Loucy (cell line): ENCODE data around the gene SIDT2.

Experiments
- H2AFZ ChIP-seq: fragments of 200-600 bp; sonication (generic); 2 replicates; pipeline ENCODE4 v1.6.0; 2016; ENCODE audit warnings: antibody characterized with exemption, mild to moderate bottlenecking, low read length, moderate library complexity
- H3F3A ChIP-seq: fragments of 200-600 bp; 2 replicates; pipeline ENCODE4 v1.6.0; 2016; ENCODE audit warnings: antibody characterized with exemption, low read depth, mild to moderate bottlenecking
- H3K27me3 ChIP-seq: fragments of 200-600 bp; sonication (generic); 2 replicates; pipeline ENCODE4 v1.6.1; 2014; ENCODE audit warnings: low read length, mild to moderate bottlenecking; ENCODE audit not compliant: insufficient read depth, poor library complexity, severe bottlenecking
- H3K36me3 ChIP-seq: fragments of 200-600 bp; sonication (generic); 2 replicates; pipeline ENCODE4 v1.6.1; 2016; ENCODE audit warnings: low read length; ENCODE audit not compliant: insufficient read depth
- H3K4me1 ChIP-seq: fragments of 200-600 bp; sonication (generic); 2 replicates; pipeline ENCODE4 v1.5.1; 2014; ENCODE audit warnings: low read length, mild to moderate bottlenecking; ENCODE audit not compliant: insufficient read depth, poor library complexity, severe bottlenecking
- H3K4me2 ChIP-seq: fragments of 200-600 bp; sonication (generic); 2 replicates; pipeline ENCODE4 v1.6.0; 2014; ENCODE audit warnings: antibody characterized with exemption, low read length, low read depth, mild to moderate bottlenecking; ENCODE audit not compliant: poor library complexity, severe bottlenecking
- H3K4me3 ChIP-seq: fragments of 200-600 bp; sonication (generic); 2 replicates; pipeline ENCODE4 v1.5.1; 2014; ENCODE audit warnings: low read length, mild to moderate bottlenecking, mixed read lengths; ENCODE audit not compliant: poor library complexity, severe bottlenecking
- H3K79me2 ChIP-seq: fragments of 200-600 bp; sonication (generic); 2 replicates; pipeline ENCODE4 v1.6.1; 2014; ENCODE audit warnings: low read length; ENCODE audit not compliant: insufficient read depth
- H3K9ac ChIP-seq: fragments of 200-600 bp; sonication (generic); 2 replicates; pipeline ENCODE4 v1.6.0; 2014; ENCODE audit warnings: mild to moderate bottlenecking, low read depth, low read length, moderate library complexity; ENCODE audit not compliant: poor library complexity, severe bottlenecking
- H3K9me2 ChIP-seq: fragments of 200-600 bp; sonication (generic); replicated peaks from 2 replicates; pipeline ENCODE4 v1.6.1; 2016; ENCODE audit warnings: low read depth, low read length, mixed read lengths
- H3K9me3 ChIP-seq: fragments of 200-600 bp; sonication (generic); 2 replicates; pipeline ENCODE4 v1.6.1; 2014; ENCODE audit warnings: mild to moderate bottlenecking, antibody characterized with exemption, low read length, low read depth; ENCODE audit not compliant: insufficient read depth
- H4K20me1 ChIP-seq: fragments of 200-600 bp; sonication (generic); 2 replicates; pipeline ENCODE4 v1.6.0; 2014; ENCODE audit warnings: antibody characterized with exemption, low read length, mild to moderate bottlenecking; ENCODE audit not compliant: insufficient read depth, poor library complexity, severe bottlenecking
- EZH2phosphoT487 ChIP-seq: fragments of 200-600 bp; IDR thresholded peaks from 2 replicates; pipeline ENCODE4 v1.6.1; 2018; ENCODE audit warnings: antibody characterized with exemption, mild to moderate bottlenecking, moderate library complexity, borderline replicate concordance
- TF ChIP-seq, protein P1 (sequence below): fragments of 200-600 bp; sonication (generic); conservative IDR thresholded peaks from 2 replicates; pipeline ENCODE4 v1.5.1; 2014; ENCODE audit warnings: mild to moderate bottlenecking, antibody characterized with exemption, low read length

The SIDT2 gene

DNA sequence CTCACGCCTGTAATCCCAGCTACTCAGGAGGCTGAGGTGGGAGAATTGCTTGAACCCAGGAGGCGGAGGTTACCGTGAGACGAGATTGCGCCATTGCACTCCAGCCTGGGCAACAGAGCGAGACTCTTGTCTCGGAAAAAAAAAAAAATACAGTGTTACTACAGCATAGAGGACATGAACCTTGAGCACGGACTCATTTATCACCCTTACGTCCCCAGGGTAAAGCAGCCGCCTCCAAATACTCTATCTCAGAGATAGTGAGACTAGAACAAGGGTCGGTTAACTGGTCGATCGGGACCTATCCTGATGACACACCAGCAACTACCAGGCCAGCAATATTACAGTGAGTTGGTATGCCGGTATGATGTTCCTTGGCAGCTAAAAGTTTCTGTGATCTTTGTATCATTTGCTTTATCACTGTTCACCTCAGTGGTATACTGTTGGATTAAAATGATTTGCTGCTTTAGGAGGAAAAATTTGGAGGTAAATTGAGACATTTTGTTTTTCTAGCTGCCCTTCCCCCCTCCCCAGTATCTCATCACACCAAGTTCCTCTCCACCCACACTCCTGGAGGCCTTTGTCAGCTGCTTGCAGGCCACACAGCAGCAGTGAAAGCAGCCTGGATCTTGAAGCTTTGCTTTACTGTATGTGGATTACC, 7.0 kb upstream of the SIDT2 start:
- 0 out of 2 replicates have a peak, but pooled peaks cover 4% of the 10 kb centered on the region for H3K79me2 ChIP-seq
- H3K9ac ChIP-seq = no peak overlapping the region
- H3K4me3 ChIP-seq = no peak overlapping the region
- no peak overlapping the region for H2AFZ ChIP-seq
- peaks cover 55% of the 10 kb centered on the region for H3K36me3 ChIP-seq
- H3K4me2 ChIP-seq = no peak overlapping the region
- no peaks in the 10 kb centered on the region for H3K27me3 ChIP-seq
- H3K4me1 ChIP-seq = no peaks in the 10 kb centered on the region
- peaks cover 3% of the 10 kb centered on the region; the same call in 1 of the 2 replicates for H3F3A ChIP-seq
- peaks cover 9% of the 10 kb centered on the region for H4K20me1 ChIP-seq
- no peak for TF ChIP-seq EZH2phosphoT487
- TF ChIP-seq, protein P1, sequence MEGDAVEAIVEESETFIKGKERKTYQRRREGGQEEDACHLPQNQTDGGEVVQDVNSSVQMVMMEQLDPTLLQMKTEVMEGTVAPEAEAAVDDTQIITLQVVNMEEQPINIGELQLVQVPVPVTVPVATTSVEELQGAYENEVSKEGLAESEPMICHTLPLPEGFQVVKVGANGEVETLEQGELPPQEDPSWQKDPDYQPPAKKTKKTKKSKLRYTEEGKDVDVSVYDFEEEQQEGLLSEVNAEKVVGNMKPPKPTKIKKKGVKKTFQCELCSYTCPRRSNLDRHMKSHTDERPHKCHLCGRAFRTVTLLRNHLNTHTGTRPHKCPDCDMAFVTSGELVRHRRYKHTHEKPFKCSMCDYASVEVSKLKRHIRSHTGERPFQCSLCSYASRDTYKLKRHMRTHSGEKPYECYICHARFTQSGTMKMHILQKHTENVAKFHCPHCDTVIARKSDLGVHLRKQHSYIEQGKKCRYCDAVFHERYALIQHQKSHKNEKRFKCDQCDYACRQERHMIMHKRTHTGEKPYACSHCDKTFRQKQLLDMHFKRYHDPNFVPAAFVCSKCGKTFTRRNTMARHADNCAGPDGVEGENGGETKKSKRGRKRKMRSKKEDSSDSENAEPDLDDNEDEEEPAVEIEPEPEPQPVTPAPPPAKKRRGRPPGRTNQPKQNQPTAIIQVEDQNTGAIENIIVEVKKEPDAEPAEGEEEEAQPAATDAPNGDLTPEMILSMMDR = no peak
- H3K9me3 ChIP-seq = no peaks in the 10 kb centered on the region
- no peaks in the 10 kb centered on the region for H3K9me2 ChIP-seq

DNA sequence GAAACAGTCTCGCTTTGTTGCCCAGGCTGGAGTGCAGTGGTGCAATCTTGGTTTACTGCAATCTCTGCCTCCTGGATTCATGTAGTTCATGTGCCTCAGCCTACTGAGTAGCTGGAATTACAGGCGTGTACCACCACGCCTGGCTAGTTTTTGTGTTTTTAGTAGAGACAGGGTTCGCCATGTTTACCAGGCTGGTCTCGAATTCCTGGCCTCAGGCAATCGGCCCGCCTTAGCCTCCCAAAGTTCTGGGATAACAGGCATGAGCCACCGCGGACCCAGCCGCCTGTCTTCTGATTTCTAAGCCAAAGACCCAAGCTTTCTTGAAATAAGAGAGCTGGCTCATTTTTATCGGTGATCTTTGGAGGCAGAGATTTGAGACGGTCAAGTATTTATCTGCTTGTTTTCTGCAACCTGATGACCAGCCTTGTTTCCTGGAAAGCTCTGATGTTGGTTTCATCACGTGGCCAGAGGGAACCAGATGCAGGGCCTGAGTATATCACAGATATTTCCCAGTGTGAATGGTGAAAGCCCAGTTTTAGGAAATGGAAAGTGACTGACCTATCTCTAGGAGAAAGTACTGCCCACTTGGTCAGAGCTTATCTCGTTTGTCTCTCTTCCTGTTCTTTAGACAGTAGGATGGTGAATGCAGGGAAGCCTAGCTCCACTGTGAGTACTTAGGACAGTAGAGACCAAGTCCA, 5.7 kb upstream of the SIDT2 start:
- Histone ChIP-seq H3K36me3 (peaks cover 42% of the 10 kb centered on the region), H3F3A (peaks cover 3% of the 10 kb centered on the region; the same call in 1 of the 2 replicates), H3K4me1 (peaks cover 1% of the 10 kb centered on the region), H3K4me2 (no peak overlapping the region), H3K9me2 (no peaks in the 10 kb centered on the region), H3K79me2 (no peaks in the 10 kb centered on the region), H3K9me3 (no peaks in the 10 kb centered on the region), H4K20me1 (peaks cover 4% of the 10 kb centered on the region), H3K27me3 (no peaks in the 10 kb centered on the region), H3K9ac (no peak overlapping the region), H2AFZ (no peak overlapping the region), H3K4me3 (no peak overlapping the region)
- TF ChIP-seq, protein P1 = no peak
- TF ChIP-seq EZH2phosphoT487 = no peak

DNA sequence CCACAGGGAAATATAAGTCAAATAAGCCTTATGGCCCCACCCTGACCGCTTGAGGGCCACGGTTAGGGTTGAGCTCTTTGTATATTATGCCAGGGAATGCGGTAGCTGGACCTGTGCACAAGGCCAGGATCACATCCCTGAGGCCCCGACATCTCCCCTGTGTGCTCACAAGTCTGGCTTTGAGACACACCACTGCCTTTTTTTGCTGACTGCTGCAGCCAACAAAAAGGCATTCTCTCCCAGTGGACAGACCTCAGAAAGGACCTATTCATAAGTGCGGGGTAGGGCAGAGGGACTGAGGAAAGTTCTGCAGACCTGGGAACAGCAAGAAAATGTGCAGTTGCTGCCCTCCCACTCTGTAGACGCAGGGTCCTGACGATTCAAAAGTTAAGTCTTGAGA, 3.4 kb upstream of the SIDT2 start:
- Histone ChIP-seq H3K9ac (no peak overlapping the region), H3K27me3 (no peaks in the 10 kb centered on the region), H3K36me3 (peaks cover 19% of the 10 kb centered on the region; the same call in 1 of the 2 replicates), H3K9me2 (no peaks in the 10 kb centered on the region), H2AFZ (no peak overlapping the region), H3K79me2 (no peaks in the 10 kb centered on the region), H3F3A (peaks cover 8% of the 10 kb centered on the region; the same call in 1 of the 2 replicates), H3K4me3 (no peak overlapping the region), H3K4me2 (no peak overlapping the region), H4K20me1 (no peaks in the 10 kb centered on the region), H3K9me3 (no peaks in the 10 kb centered on the region), H3K4me1 (peaks cover 14% of the 10 kb centered on the region)
- TF ChIP-seq, protein P1 = no peak
- no peak for TF ChIP-seq EZH2phosphoT487
